Kasumi-1 (cell line): ENCODE data around the gene PPM1M.

Experiments used
- DNase-seq, 2 experiments: peaks; one replicate each; lab custom pipeline; 2025; lab: John Stamatoyannopoulos, UW

Gene PPM1M, protein sequence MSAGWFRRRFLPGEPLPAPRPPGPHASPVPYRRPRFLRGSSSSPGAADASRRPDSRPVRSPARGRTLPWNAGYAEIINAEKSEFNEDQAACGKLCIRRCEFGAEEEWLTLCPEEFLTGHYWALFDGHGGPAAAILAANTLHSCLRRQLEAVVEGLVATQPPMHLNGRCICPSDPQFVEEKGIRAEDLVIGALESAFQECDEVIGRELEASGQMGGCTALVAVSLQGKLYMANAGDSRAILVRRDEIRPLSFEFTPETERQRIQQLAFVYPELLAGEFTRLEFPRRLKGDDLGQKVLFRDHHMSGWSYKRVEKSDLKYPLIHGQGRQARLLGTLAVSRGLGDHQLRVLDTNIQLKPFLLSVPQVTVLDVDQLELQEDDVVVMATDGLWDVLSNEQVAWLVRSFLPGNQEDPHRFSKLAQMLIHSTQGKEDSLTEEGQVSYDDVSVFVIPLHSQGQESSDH

GRCh38 chr3:52245322-52246263, at the start of gene PPM1M:
PPM1M (plus strand) TSS chr3:52245759; CDS start chr3:52245825, 66 bp downstream.
- no peak for DNase-seq

DNA sequence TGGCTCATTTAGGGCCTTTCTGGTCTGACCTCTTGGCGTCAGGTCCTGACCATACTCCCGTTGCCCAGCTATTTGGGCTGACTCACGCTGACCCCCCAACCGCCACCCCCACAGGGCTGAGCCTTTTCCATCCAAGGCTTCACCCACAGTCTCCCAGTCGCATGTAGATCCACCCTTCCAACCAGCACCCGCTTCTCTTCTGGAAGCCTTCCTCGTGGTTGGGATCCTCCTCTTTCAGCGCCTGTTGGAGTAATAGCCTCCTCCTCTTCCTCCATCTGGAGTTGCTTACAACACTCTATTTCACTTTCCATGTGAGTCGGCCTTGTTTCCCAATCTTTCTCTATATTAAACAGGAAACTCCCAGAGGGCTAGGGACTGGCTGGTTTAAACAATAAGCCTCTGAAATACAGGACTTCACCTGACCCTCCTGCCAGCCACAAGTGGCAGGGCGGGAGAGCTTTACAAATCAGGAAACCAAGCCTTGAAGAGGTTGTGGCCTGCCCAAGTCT, 49.7 kb upstream of the PPM1M start:
- peak; percentile 51 to 64 for DNase-seq

GRCh38 chr3:52196977-52197376, 48.6 kb upstream of the PPM1M start:
- DNase-seq: no peak

- DNase-seq: no peak
Observed at GRCh38 chr3:52197499-52197841, 48.1 kb upstream of the PPM1M start.

DNA sequence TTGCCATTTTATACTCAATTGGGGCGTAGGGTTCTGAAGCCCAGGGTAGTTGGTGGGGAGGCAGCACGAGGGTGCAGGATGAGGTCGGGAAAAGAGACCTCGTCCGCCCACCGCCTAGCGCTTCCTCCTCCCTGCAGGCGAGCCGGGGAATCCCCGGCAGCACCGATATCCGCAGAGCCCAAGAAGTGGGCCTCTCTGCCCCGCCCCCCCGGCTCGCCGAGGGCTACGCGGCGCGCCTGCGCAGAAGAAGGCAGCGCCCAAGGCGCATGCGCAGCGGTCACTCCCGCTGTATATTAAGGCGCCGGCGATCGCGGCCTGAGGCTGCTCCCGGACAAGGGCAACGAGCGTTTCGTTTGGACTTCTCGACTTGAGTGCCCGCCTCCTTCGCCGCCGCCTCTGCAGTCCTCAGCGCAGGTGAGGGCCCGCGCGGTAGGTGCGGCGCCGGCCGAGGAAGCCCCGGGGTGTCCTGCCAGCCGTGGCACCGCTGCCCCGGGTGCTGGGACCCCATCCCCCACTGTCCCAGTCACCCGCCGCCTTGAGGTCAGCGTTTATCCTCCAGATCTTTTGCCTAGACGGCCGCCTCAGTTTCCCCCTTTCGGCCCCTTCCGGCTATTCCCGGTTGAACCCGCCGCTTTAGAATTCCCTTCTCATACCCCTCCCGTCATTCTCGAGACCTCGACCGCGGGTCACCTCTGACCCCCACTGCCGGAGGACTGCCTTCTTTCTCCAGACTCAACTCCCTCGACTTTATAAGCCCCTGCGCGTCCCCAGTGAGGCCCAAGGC, 47.5 kb upstream of the PPM1M start, which contains the start of gene ALAS1:
Gene ALAS1, plus strand, starts transcription at position 319 of the 784 bp plus-strand sequence. CDS start 1,082 bp downstream, outside the sequence.
- peak; percentile 90 to 91 for DNase-seq

GRCh38 chr3:52198643-52199608, 46.6 kb upstream of the PPM1M start:
- no peak for DNase-seq

DNA sequence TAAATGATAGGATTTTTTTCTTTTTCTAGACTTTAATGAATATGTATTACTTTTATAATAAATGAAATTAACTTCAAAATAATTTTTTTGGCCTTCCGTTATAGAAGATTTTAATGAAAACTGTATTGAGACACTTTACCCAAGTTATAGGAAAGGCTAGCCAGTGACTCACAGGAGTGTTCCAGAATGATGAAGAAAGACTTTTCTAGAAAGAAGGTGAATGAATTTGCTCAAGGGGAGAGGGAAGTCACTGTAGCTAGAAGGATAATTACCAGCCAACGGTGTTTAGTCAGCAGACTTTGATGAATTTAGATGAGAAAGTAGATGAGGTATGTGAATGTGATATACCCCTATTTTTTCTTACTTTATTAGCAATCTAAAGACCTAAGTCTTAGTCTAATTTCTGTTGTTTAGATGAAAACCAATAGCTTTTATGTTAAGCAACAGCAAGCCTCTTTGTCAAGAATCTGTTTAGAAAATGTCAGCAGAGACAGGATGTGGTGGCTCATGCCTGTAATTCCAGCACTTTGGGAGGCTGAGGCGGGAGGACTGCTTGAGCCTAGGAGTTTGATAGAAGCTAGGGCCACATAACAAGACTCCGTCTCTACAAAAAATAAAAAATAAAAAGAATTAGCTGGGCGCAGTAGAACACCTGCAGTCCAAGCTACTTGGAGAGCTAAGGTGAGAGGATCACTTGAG, 44.4 kb upstream of the PPM1M start:
- DNase-seq: peak in 1 of 2 experiments; percentile 9

DNA sequence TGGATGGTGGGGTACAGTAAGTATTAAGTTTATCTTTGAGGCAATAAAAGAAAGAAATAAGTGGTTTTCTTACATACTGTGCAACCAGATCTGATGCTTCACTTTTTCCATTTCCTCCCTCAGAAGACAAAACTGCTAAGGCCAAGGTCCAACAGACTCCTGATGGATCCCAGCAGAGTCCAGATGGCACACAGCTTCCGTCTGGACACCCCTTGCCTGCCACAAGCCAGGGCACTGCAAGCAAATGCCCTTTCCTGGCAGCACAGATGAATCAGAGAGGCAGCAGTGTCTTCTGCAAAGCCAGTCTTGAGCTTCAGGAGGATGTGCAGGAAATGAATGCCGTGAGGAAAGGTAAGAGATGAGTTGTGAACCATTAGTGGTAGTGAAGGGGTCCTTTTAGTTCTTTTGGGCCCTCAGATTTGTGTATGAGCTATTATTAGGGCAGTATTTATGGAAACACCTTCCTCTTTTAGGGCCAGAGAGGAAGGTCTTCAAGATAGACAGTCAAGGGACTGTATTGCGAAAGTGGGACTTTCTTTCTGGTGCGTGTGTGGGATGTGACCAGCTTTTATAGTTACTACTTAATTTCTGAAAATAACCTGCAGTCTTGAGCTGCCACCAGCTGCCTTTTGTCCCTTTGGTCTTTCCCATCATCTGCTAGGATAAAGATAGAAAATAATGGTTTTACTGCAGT, 43.0 kb upstream of the PPM1M start:
- DNase-seq: peak; percentile 83 to 87

GRCh38 chr3:52203701-52204100, 41.9 kb upstream of the PPM1M start:
- no peak for DNase-seq

- no peak for DNase-seq
Observed at GRCh38 chr3:52204337-52205073, 41.1 kb upstream of the PPM1M start.

DNA sequence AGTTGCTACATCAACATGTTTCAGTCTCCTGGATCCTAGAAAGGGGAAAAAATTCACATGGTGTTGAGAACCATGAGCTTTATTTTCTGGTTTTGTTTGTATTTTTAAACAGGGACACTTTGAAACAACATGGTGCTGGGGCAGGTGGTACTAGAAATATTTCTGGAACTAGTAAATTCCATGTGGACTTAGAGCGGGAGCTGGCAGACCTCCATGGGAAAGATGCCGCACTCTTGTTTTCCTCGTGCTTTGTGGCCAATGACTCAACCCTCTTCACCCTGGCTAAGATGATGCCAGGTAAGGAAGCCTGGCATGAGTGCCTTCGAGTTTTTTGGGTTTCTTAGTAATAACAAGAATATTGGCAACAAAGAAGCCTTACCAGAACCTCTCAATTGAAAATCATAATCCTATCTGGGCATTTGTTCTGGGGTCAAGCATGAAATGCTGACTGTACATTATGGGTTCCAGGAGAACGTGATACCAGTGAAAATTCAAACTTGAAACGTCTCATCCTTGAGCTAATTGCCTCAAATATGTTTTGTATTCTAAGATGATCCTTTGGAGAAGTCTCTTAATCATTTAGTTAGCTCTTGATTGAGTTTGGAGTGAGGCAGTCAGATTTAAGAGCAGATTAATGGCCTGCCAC, 39.7 kb upstream of the PPM1M start:
- DNase-seq: no peak

- DNase-seq: no peak
Observed at GRCh38 chr3:52208556-52208955, 37.0 kb upstream of the PPM1M start.

- no peak for DNase-seq
Observed at GRCh38 chr3:52210037-52210436, 35.5 kb upstream of the PPM1M start.

GRCh38 chr3:52210550-52211046, 35.0 kb upstream of the PPM1M start:
- DNase-seq: peak; percentile 42 to 52

GRCh38 chr3:52211268-52211891, 34.2 kb upstream of the PPM1M start:
- no peak for DNase-seq

DNA sequence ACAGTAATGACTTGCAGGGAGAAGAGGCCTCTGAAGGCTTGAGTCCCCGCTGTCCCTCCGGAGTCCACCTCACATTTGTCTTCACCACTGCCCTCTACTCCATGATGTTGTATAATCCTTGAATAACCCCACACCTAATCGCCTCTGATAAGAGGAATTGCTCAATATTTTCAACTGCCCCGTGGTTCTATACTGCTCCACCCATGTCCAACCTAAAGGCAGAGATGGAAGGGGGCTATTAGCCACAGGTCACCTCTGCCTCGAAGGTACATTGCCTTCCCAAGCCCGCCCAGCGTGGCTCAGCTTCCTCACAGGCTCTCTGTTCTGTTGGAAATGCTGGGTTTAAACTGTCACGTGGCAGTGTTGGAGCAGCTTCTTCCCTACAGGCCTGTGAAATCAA, 32.6 kb upstream of the PPM1M start:
- DNase-seq: no peak

- DNase-seq: no peak
Observed at GRCh38 chr3:52213901-52214300, 31.7 kb upstream of the PPM1M start.
